ENCODE data around the gene STK11.
"Not testable (repeated sequence)": the region's sequence is repeated elsewhere in the genome, so short reads cannot be mapped to it uniquely, and the experiment has no call there.

Gene STK11

GRCh38 chr19:1169921-1170885 is 35.4 kb upstream of the STK11 start:
- DNase-seq = no peak

GRCh38 chr19:1170938-1171754 is 34.4 kb upstream of the STK11 start:
- DNase-seq = no peak

DNA sequence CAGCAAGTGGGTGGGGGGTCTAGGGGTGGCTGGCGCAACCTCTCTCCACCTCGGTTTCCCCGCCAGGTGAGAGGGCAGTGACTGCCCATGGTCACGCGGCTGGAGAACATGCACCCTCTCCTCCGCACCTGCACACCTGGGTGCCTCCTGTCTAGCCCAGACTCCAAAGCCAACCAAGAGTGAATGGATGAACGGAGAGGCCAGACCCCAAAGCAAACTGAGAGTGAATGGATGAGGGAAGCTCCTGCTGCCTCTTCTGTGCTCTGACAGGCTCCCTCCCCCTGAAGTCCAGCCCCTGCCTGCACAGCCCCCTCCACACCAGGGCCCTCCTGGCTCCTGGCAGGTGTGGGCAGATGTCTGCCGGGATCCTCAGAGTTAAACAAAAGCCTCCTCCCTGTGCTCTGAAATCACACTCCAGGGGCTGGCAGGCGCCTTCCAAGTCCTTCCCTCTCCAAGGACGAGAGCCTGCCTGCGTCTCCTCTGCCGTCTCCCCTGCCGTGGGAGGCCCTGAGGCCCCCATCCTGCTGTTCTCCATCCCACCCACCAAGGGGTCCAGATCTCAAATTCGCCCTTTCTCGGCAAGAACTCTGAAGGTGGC is 33.7 kb upstream of the STK11 start:
- peak; percentile 81 for DNase-seq

GRCh38 chr19:1172353-1173158 is 33.0 kb upstream of the STK11 start:
- peak; percentile 23 for DNase-seq

- DNase-seq = peak; percentile 26
These were observed 32.3 kb upstream of the STK11 start for GRCh38 chr19:1173159-1173844.

GRCh38 chr19:1173845-1174809 is 31.5 kb upstream of the STK11 start, which contains the start of gene SBNO2:
SBNO2 (minus strand) TSS chr19:1174268; CDS start chr19:1154276, 19,992 bp downstream.
- peak; percentile 93 for DNase-seq

- no peak for DNase-seq
These were observed 28.1 kb upstream of the STK11 start for GRCh38 chr19:1177322-1178114.

- DNase-seq = no peak
These were observed 24.0 kb upstream of the STK11 start for GRCh38 chr19:1181606-1182005.

DNA sequence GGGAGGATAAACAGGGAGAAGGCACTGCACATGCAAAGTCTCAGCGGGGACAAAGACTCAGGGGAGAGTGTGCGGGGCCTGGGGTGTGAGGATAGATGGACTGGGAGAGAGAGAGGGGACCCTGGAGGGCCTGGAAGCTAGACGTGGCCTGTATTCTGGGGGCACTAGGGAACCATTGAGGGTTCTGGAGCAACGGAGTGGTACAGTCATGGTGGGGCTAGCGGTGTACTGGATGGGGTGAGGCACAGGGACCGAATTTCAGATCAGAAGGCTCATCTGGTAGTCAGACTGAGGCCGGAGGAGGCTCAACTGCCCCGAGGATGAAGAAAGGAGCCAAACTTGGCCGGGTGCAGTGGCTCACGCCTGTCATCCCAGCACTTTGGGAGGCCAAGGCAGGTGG is 23.5 kb upstream of the STK11 start:
- no peak for DNase-seq

DNA sequence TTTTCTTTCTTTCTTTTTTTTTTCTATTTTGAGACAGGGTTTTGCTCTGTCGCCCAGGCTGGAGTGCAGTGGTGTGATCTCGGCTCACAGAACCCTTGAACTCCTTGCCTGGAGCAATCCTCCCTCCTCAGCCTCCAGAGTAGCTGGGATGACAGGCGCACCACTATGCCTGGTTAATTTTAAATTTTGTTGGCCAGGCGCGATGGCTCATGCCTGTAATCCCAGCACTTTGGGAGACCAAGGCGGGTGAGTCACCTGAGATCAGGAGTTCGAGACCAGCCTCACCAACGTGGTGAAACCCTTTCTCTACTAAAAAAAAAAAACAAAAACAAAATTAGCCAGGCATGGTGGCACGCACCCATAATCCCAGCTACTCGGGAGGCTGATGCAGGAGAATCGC is 22.9 kb upstream of the STK11 start:
- no peak for DNase-seq

GRCh38 chr19:1183543-1184172 is 21.9 kb upstream of the STK11 start:
- no peak for DNase-seq

DNA sequence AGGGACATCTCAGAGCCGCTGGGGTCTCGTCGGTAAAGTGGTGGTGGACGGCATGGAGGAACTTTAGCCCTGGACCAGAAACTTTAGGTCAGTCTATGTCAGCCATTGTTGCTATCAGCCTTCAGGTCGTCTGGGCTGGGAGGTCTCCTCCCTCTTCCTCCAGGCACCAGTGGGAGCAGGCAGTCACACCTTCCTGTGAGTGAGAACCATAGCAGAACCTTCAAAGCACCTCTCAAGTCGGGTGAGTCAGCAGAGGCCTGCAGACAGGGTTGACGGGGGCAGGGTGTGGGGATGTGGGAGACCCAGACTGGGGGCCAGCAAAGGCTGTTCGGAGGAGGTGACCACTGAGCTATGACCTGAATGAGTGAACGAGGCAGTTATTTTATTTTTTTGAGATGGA is 16.2 kb upstream of the STK11 start:
- no peak for DNase-seq

DNA sequence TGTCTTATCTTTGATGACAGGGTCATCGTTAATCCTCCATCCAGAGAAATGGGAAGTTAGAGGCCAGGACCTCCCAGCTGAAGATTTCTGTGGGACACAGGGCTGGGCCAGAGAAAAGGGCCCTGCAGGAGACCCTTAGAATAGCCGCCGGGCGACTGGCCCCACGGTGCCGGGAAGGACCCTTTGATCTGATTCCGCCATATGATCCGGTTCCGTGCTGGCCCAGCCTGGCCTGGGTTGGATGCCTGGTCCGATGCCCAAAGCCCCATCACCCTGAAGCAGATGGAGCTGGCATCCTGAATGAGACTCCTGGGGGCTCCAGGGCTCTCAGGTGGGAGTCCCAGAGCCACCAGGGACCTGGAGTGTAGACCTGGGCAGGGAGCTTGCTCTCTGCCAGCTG is 6.0 kb upstream of the STK11 start:
- DNase-seq = no peak

DNA sequence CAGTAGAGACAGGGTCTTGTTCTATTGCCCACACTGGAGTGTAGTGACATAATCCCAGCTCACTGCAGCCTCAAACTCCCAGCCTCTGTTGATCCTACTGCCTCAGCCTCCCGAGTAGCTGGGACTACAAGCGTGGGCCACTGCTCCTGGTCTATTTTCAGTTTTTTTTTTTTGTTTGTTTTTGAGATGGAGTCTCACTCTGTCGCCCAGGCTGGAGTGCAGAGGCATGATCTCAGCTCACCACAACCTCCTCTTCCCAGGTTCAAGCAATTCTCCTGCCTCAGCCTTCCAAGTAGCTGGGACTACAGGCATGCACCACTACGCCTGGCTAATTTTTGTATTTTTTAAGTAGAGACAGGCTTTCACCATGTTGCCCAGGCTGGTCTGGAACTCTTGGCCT is 5.0 kb upstream of the STK11 start:
- not testable (repeated sequence) for DNase-seq

- peak; percentile 46 for DNase-seq
These were observed 729 bp downstream of the STK11 start for GRCh38 chr19:1206150-1206863.

DNA sequence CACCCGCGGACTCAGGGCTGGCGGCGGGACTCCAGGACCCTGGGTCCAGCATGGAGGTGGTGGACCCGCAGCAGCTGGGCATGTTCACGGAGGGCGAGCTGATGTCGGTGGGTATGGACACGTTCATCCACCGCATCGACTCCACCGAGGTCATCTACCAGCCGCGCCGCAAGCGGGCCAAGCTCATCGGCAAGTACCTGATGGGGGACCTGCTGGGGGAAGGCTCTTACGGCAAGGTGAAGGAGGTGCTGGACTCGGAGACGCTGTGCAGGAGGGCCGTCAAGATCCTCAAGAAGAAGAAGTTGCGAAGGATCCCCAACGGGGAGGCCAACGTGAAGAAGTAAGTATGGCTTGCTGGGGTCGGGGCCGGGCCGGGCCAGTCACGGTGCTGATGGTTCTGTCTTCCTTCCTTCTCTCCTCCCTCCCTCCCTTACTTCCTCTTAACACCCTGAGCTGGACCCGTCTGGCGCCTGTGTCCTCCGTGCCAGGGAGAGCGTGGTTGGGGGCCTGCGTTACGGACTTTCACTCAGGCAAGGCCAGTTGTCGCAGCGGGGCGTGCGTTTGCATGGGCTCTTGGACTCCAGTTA is 1.4 kb downstream of the STK11 start:
- peak; percentile 84 for DNase-seq

DNA sequence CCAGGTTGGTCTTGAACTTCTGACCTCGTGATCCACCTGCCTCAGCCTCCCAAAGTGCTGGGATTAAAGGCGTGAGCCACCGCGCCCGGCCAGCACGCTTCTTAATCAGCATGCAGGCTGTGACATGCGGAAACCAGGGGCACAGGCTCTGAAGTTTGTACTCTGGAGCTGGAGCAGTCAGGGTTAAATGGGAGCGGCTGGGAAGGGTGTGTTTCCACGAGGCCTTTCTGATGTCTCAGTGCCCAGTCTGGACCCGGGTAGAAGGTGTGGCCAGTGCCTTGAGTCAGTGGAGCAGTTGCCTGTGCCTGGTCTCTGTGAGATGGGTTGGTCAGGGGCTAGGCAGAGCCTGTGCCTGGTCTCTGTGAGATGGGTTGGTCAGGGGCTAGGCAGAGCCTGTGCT is 3.3 kb downstream of the STK11 start:
- not testable (repeated sequence) for DNase-seq

DNA sequence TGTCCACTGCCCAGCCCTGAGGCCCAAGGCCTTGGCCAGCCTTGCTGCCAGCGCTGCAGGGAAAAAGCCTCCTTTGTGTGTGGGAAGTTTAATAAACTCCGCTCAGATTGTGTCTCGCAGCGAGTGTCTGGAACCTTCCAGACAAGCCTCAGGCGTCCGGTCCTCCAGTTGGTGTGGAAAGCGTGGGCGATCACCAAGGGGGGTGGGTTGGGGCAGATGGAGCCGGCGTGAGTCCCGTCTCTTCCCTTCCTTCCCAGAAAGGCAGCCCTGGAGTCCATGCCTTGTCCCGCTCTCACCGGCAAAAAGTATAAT is 4.6 kb downstream of the STK11 start:
- DNase-seq = no peak
